DMS79 treated with DMSO at 0.1 percent for 48 hours (cell line): ENCODE results near the gene PES1.
A peak's percentile ranks its signal among the peaks of the same experiment; 100 is the strongest.
"Not testable (repeated sequence)": the region's sequence is repeated elsewhere in the genome, so short reads cannot be mapped to it uniquely, and the experiment has no call there.

ENCODE experiments used
- DNase-seq: peaks from one replicate; lab custom pipeline; 2025; lab: John Stamatoyannopoulos, UW

Gene PES1

GRCh38 chr22:30574095-30574981 is 17.4 kb downstream of the PES1 start, which contains the start of gene GAL3ST1:
Gene GAL3ST1, minus strand, starts transcription at chr22:30574665. Its CDS starts 17,273 bp downstream, at chr22:30557392.
- no peak for DNase-seq

GRCh38 chr22:30573594-30574094 is 18.1 kb downstream of the PES1 start:
- no peak for DNase-seq

- no peak for DNase-seq
These were observed 18.7 kb downstream of the PES1 start for GRCh38 chr22:30572840-30573593.

- no peak for DNase-seq
These were observed 19.5 kb downstream of the PES1 start for GRCh38 chr22:30572210-30572609.

- no peak for DNase-seq
These were observed 22.0 kb downstream of the PES1 start for GRCh38 chr22:30569674-30570202.

GRCh38 chr22:30568137-30568805 is 23.4 kb downstream of the PES1 start:
- no peak for DNase-seq

GRCh38 chr22:30567277-30567676 is 24.4 kb downstream of the PES1 start:
- not testable (repeated sequence) for DNase-seq

GRCh38 chr22:30566125-30566524 is 25.6 kb downstream of the PES1 start:
- DNase-seq, result no peak

GRCh38 chr22:30565341-30565740 is 26.4 kb downstream of the PES1 start:
- DNase-seq, result no peak

GRCh38 chr22:30564761-30565119 is 27.0 kb downstream of the PES1 start:
- no peak for DNase-seq

- peak; percentile 1 for DNase-seq
These were observed 27.5 kb downstream of the PES1 start for GRCh38 chr22:30564045-30564760.

- DNase-seq, result no peak
These were observed 29.3 kb downstream of the PES1 start for GRCh38 chr22:30562366-30562765.

GRCh38 chr22:30561402-30562189 is 30.1 kb downstream of the PES1 start:
- no peak for DNase-seq

- not testable (repeated sequence) for DNase-seq
These were observed 31.0 kb downstream of the PES1 start for GRCh38 chr22:30560643-30561202.

GRCh38 chr22:30559889-30560288 is 31.8 kb downstream of the PES1 start:
- DNase-seq, result no peak

- no peak for DNase-seq
These were observed 34.5 kb downstream of the PES1 start for GRCh38 chr22:30557243-30557642.

GRCh38 chr22:30556388-30556787 is 35.3 kb downstream of the PES1 start:
- no peak for DNase-seq

- DNase-seq, result no peak
These were observed 36.2 kb downstream of the PES1 start for GRCh38 chr22:30555282-30556210.

GRCh38 chr22:30553971-30554370 is 37.7 kb downstream of the PES1 start:
- no peak for DNase-seq
